ENCODE data around the gene DNM2.
A peak's percentile ranks its signal among the peaks of the same experiment; 100 is the strongest.
"Not testable (repeated sequence)": the region's sequence is repeated elsewhere in the genome, so short reads cannot be mapped to it uniquely, and the experiment has no call there.

DNM2 gene

DNA sequence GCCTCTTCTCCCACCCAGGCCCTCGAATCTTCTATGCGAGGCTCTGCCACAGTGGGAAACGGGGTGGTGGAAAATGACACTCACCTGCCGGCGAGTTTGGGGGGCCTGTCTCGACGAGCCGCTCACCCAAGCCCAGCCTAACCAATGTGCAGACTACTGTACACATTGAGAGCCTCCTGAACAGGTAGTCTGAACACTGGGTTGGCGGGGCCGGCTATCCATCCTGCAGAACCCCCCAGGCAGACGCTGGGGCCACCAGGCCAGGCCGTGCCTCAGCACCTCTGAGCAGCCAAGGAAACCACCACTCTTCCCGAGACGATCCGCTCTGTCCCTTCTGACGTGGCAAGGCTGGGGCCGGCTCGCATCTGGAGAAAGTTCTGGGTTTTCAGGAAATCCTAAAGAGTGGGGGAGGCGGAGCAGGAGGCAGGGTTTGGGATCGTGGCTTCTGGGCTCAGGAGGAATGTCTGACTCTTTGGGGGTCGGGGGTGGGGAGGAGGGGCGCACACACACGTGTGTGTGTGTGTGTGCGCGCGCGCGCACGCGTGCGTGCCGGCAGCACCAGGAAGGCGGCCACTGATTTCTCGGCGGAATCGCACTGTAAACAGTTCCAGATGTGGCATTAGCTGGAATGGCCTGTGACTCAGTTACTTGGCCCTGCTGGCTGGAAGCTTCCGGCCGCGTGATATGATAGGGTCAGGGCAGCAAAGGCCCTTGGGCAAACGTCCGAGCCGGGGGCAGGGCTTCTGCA, 99.6 kb downstream of the DNM2 start:
- no peak for DNase-seq

DNA sequence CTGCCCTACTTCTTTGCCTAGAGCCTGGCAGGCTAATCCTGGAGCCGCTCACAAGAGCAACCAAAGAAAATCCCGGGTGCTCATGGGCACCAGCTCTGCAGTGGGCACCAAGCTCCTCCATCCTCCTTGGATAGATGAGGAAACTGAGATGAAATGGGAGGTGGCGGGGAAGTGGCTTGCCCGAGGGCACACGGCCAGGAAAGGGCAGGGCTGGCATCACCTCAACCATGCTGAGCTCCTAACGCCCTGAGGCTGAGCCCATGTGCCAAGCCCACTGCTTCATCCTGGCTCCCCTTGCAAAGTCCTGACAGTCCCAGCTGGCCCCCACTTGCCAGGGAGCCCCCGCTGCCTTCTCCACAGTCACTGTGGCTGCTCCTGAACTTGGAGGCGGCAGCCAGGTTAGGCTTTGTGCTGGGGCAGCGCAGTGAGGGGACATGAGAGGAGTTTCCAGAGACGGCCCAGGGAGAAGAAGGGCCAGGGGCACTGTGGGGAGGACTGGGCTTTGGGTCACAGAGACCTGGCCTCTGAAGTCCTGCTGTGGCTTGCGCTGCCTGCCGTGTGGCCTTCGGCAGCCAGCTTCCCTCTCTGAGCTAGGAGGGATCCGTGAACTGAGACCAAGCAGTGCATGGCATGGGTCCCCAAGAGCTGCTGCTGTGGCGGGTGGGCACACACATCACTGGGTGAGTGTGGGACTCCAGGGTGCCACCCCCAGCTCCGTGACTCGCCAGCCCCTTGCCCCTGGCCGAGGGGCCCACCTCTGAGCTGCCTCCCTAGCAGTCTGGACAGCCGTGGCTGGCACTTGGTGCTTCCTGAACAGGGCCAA, 100.6 kb downstream of the DNM2 start:
- DNase-seq = no peak

DNA sequence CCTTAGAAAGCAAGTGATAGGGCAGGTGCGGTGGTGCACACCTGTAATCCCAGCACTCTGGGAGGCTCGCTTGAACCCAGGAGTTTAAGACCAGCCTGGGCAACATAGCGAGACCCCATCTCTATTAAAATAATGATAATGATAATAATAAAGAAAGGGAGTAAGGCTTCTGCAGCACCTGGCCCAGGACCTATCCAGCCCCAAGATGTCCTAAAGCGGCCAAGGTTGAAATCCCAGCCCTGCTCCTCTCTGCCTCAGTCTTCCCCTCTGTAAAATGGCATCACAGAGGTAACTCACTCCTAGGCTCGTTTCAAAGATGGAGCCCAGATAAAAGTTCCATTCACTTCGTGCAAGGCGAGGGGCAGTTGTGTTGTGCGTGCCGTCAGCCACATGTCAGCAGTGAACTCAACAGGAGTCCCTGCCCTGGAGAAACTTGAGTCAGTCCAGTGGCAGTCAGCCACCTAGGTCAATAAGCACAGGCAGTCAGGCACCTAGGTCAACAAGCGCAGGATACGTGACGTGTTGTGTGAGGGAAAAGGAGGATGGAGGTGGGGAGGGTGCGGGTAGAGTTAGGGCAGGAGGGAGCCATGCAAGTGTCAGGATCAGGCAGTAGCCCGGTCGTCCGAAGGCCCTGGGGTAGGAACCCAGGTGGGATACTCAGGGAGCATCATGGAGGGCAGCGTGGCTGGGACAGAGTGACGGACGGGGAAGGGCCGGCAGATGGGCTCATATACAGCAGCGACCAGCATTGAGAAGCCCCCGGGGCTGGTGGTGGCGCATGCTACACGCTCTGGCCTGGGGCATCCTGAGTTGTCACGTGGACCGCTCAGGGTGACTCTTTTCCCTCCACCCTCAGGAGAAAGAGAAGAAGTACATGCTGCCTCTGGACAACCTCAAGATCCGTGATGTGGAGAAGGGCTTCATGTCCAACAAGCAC, 101.5 kb downstream of the DNM2 start:
- DNase-seq = no peak

DNA sequence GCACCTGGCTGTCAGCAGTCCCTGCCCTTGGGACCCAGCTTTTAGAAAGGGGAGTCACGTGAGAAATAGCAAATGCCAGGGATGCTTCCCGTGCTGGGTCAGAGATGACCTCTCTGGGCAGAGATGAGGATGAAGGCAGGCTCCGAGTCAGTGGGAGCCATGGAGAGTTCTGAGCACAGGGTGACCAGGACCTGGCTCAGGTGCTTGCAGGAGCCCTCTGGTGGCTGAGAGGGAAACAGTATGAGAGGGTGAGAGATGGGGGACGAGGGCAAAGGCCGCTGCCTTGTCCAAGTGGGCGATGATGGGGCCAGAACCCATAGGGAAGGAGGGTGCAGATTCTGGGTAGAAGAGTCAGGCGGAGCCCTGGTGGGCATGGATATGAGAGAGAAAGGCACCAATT, 102.3 kb downstream of the DNM2 start:
- no peak for DNase-seq

DNA sequence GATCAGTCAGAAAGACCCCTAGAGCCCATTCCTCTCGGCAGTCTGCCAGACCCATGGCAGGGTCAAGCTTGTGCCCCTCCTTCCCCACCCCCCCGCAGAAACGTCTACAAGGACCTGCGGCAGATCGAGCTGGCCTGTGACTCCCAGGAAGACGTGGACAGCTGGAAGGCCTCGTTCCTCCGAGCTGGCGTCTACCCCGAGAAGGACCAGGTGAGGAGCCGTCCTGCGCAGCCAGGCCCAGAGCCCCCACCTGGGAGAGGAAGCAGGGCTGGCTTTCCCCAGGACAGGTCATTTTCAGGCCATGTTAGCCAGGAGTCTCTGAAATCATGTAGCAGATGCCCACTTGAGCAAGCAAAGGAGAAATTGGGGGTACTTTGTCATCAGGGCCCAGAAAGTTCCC, 105.8 kb downstream of the DNM2 start:
- no peak for DNase-seq

DNA sequence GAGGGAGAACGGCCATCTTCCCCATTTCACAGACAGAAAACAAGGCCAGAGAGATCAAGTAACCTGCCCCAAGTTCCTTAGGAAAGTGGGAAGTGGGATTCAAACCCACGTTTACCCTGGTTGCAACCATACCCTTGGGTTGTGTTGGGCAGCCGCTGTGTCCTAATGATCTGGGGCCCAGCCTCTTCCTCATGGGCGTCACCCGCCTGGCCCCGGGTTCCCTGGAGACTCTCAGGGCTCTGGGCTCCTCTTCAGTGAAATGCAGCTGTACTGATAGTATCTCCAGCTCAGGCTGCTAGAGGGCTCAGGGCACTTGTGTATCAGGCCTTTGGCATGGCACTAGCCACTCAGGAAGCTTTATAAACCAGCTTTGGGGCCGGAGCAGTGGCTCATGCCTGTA, 108.4 kb downstream of the DNM2 start:
- no peak for DNase-seq

DNA sequence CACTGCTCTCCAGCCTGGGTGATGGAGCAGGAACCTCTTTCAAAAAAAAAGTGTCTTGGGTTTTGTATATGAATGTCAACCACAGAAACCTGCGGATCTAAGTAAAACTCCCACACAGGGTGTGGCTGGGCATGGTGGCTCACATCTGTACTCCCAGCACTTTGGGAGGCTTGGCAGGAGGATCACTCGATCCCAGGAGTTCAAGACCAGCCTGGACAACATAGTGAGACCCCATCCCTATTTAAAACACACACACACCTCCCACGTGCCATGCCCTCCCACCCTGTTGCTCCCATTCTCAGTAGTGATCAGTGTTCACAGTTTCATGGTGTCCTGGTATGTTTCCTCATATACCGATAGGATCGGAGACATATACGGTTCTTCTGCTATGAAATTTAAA, 109.0 kb downstream of the DNM2 start:
- no peak for DNase-seq

DNA sequence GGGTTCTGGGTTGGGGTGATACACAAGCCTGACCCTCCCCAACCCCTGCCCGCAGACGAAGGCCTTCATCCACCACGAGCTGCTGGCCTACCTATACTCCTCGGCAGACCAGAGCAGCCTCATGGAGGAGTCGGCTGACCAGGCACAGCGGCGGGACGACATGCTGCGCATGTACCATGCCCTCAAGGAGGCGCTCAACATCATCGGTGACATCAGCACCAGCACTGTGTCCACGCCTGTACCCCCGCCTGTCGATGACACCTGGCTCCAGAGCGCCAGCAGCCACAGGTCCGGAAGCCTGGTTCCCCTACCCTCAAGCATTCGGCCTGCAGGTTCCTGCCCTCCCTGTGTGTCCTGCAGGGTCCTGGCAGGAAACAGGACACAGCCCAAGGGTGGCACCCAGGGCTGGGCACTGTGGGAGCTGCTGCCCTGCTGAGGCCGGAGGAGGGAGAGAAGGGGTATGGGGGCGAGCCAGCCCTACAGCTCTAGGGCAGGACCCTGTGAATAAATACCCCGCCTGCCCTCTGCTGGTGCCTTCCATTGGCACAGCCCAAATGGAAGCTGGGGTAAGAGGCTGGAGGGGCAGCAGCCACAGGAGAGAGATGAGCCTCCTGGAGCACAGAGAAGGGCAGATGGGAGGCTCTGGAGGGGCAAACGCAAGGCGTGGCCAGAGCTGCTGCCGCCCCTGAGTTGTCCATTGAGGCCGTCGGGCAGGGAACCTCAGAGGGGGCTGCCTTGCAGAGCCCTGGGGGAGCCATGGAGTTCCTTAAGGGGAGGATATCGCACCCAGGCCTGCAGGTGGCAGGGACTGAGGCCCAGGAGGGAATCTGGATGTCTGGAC, 111.3 kb downstream of the DNM2 start:
- no peak for DNase-seq

DNA sequence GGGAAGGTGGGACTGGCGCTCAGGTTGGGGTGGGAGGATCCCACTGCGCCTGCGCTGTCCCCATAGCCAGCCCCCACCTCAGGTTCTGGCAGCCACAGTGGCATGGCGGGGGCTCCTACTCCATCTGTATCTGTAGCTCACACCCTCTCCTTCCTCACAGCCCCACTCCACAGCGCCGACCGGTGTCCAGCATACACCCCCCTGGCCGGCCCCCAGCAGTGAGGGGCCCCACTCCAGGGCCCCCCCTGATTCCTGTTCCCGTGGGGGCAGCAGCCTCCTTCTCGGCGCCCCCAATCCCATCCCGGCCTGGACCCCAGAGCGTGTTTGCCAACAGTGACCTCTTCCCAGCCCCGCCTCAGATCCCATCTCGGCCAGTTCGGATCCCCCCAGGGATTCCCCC, 112.1 kb downstream of the DNM2 start:
- no peak for DNase-seq

DNA sequence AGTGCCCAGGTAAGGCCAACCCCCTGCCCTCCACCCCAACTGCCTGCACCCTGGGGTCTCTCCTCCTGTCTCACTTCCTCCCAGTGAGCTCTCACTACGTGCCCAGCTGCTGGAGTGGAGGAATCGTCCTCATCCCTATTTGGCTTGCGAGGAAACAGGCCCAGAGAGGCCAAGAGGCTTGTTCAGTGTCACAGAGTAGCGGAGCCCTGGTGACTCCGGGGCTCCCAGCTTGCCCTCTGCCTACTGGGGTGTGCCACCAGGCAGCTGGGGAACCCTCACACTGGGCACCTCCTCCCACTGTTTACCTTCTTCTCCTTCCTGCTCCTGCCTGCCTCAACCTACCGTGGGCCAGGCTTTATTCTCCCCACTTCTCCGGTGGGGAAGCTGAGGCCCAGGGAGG, 112.5 kb downstream of the DNM2 start:
- DNase-seq = no peak

DNA sequence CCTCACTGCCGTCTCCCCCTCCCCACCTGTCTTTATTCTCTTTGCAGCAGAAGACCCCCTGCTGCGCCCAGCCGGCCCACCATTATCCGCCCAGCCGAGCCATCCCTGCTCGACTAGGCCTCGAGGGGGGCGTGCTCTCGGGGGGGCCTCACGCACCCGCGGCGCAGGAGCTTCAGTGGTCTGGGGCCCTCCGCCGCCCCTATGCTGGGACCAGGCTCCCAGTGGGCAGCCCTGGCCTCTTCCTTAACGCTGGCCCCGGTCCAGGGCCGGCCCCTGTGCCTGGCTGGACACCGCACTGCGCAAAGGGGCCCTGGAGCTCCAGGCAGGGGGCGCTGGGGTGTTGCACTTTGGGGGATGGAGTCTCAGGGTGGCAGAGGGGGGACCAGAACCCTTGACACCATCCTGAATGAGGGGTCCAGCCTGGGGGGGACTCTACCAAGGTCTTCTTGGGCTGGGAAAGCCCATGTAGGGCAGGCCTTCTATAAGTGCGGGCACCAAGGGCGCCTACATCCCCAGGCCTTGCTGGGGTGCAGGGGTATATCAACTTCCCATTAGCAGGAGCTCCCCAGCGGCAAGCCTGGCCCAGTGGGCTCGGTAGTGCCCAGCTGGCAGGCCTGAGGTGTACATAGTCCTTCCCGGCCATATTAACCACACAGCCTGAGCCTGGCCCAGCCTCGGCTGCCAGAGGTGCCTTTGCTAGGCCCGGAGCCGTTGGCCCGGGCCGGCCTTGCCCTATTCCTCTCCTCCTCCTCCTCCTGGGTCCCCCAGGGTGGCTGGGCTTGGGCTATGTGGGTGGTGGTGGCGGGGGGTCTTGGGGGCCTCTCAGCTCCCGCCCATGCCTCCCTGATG, 113.3 kb downstream of the DNM2 start:
- DNase-seq = no peak

DNA sequence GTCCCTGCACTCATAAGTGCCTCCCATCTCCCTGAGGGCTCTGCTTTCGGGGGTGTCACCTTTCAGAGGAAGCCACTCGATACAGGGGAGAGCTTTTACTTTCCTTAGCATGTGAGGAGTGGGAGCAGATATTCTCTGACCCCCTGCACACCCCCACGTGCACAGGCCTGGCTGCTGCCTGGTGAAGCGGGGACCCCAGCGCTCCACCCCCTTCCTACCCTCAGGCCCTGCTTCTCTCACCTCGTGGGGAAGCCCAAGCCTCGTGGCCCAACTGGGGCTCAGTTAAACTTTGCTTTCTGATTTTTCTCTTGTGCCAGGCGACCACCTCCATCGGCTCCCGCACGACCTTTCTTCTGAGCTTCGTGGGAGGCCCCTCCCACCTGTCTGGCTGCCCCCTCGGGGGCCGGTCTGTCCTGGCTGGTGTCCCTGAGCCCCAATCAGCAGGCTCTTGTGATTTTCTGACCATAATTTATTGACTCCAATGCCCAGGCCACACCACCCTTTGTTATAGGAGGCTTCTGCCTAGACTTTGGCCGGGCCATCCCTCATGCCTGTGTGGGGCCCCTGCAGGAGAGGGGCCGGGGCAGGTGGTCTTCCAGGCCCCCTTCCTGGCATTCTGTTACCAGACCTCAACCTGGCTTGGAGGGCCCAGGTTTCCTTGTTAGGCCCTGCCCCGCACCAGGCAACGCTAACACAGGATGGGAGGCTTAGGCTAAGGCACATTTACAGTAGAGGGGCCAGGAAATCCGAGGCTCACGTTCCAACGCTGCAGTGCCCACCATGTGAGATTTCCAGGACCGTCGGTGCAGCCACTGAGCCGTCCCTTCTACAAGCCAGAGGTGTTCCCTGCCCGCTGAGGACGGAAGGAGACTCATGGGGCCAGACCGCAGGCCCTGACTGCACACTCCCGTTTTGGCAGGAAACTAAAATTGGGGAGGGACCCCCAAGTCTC, 114.4 kb downstream of the DNM2 start:
- no peak for DNase-seq

DNA sequence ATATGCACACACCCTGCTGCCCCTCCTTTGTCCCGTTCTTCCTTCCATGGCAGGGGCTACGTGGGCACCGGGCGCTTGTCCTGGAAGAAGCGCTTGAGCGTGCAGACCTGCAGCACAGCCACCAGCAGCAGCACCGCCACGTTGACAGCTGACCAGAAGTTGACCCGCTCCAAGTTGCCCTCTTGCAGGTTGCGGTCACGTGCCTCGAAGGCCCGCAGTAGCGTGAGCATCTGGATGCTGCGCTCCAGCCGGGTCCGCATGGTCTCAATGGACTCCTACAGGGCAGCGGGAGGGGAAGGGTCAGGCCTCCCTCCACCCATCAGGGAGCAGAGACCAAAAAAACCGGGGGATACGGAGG, 115.0 kb downstream of the DNM2 start:
- no peak for DNase-seq

DNA sequence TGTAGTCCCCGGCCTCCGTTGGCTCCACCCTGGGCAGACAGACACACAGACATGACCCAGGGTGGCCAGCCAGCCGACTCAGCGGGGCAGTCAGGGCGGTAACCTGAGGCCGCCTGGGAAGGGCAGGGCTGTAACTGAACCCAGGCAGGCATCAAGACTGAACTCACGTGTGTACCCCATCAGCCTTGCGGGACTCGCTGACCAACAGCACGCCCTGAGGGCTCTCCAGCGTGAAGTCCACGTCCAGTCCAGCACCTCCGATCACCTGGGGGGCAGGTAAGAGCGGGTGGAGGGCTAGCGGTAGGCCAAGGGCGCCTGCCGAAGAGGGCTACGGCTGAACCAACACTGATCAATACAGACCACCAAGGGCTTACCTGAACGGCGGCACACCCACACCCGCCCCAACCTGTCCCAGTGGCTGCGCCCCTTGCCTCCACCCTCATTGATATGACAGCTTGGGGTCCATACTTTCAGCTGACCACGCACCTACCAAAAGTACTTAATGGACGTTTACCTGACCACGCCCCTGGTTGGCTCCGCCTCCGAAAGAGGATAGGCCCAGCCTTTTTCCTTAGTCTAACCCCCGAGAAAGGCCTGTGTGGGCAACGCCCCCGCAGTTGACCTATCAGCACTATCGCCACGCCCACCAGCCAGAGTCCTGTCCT, 117.3 kb downstream of the DNM2 start:
- no peak for DNase-seq

DNA sequence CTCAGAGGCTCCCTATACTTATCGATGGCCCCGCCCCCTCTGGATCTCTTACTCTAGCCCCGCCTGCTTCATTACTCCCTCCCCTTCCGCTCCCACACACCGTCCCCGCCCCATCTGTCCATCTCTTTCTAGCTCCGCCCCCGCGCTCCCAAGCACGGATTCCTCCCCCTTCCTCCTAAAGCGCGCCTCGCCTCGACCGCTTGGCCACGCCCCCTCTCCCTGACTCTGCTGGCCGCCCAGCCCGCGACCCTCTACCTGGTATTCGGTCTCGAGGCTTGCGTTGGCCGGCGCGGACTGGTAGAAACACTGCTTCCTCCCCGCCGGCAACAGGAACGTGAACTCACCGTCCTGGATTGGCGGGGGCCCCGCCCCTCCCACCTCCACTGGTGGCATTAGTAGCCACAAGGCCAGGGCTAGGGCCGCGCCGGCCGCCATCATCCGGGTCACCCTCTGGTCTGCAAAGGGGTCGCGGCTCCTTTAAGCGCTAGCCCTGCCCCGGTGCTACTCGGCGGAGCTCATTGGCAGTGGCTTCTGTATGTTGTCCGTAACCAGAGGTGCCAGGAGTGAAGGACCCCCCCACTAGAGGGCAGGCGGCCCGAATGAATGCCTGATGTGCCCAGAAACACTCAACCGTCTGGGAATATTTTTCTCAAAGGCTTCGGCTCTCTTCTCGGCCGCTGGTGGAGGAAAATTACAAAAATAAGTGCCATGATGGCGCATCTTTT, 118.0 kb downstream of the DNM2 start, which contains the start of gene TMED1:
Gene TMED1 (minus strand): TSS at position 459 of the 725 bp plus-strand sequence. CDS start 21 bp downstream, at position 438.
- DNase-seq = peak; percentile 96

DNA sequence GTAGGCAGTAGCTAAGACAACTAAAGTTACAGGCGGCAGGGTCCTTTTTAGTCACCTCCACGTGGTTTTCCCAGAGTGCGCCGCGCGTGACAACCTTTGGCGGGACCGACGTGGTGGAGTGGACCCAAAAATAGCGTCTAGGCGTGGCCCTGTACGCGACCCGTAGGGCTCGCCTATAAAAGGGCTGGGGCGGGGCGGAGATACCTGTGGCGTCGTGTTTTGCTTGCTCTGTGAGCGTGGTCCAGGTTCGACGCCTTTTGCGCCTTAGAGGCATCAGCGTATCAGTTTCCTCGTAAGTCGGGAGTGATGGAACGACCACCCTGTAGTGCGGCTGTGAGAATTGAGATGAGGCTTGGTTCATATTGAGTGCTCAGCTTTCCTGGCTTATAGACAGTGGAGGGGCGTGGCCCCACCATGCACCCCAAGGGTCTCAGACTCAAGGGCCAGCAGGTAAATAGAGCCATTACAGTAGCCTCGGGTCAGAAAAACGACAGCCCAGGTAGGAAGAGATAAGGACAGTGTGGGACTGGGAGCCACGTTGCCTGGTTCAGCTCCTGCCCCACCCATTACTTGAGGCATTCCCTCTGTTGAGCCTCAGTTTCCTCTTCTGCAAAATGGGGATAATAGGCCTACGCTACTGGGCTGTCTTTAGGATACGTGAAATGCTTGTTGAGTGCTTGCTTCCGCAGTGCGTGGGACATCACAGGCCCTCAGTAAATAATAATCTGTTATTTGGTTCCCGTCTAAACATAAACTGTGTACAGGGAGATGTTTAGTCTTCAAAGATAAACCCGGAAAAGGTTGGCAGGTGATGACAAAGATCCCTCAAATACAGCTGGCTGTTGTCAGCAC, 118.8 kb downstream of the DNM2 start:
- DNase-seq = no peak

DNA sequence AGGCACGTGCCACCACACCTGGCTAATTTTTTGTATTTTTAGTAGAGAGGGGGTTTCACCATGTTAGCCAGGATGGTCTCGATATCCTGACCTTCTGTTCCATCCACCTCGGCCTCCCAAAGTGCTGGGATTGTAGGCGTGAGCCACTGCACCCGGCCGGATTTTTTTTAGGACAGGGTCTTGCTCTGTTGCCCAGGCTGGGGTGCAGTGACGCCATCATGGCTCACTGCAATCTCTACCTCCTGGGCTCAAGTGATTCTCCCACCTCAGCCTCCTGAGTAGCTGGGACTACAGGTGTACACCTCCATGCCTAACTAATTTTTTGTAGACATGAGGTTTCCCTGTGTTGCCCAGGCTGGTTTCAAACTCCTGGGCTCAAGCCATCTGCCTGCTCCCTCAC, 119.8 kb downstream of the DNM2 start:
- not testable (repeated sequence) for DNase-seq

DNA sequence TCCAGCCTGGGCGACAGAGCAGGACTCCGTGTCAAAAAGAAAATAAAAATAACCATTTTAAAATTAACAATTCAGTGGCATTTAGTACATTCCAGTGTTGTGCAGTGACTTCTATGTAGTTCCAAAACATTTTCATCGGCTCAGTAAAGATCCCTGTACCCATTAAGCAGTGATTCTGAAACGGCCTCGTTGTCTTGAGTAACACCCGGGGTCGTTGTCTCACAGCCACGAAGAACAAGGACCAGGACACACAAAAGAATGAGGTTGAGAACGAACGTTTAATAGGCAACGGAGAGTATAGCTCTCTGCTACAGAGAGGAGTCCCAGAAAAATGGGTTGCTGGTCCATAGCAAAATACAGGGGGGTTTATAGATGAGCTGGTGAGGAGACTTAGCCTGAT, 120.5 kb downstream of the DNM2 start:
- DNase-seq = no peak
